Measurements from ENCODE around the gene KBTBD3.

DNA sequence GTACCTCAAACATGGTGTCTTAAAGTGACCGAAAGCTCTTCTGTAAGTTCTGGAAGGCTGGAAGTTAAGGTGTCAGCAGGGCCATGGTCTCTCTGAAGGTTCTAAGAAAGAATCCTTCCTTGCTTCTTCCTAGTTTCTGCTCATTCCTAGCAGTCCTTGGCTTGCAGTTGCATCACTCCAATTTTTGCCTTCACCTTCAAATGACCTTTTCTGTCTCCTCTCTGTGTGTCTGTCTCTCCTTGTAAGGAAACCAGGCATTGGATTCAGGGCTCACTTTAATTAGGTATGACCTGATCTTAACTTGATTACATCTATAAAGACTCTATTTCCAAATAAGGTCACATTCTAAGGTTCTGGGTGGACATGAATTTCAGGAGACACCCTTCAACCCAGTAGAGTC, 9.0 kb upstream of the KBTBD3 start:
- TF ChIP-seq POLR2A (IDR thresholded peaks at IDR 0.05; ENCODE audit: low read depth) (no peak), POLR2AphosphoS5 (IDR thresholded peaks at IDR 0.05) (no peak), EP300 (IDR thresholded peaks at IDR 0.05) (no peak)
- TF ChIP-seq, protein P1, sequence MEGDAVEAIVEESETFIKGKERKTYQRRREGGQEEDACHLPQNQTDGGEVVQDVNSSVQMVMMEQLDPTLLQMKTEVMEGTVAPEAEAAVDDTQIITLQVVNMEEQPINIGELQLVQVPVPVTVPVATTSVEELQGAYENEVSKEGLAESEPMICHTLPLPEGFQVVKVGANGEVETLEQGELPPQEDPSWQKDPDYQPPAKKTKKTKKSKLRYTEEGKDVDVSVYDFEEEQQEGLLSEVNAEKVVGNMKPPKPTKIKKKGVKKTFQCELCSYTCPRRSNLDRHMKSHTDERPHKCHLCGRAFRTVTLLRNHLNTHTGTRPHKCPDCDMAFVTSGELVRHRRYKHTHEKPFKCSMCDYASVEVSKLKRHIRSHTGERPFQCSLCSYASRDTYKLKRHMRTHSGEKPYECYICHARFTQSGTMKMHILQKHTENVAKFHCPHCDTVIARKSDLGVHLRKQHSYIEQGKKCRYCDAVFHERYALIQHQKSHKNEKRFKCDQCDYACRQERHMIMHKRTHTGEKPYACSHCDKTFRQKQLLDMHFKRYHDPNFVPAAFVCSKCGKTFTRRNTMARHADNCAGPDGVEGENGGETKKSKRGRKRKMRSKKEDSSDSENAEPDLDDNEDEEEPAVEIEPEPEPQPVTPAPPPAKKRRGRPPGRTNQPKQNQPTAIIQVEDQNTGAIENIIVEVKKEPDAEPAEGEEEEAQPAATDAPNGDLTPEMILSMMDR (IDR thresholded peaks at IDR 0.05) = no peak

Data from esophagus muscularis mucosa (tissue), 4 donors.